Stimulated activated CD4-positive, alpha-beta T cell treated with anti-CD3 and anti-CD28 coated beads, TNF-alpha, amount 100 ng/mL, for 24 hours (primary cell): Measurements from ENCODE around the gene LRRC8D.

Experiments
- DNase-seq, 3 experiments: peaks; one replicate each; pipeline ENCODE4 v3.0.0-alpha.2; 2020; ENCODE audit warnings: low read depth in 3 of 3

LRRC8D gene

DNA sequence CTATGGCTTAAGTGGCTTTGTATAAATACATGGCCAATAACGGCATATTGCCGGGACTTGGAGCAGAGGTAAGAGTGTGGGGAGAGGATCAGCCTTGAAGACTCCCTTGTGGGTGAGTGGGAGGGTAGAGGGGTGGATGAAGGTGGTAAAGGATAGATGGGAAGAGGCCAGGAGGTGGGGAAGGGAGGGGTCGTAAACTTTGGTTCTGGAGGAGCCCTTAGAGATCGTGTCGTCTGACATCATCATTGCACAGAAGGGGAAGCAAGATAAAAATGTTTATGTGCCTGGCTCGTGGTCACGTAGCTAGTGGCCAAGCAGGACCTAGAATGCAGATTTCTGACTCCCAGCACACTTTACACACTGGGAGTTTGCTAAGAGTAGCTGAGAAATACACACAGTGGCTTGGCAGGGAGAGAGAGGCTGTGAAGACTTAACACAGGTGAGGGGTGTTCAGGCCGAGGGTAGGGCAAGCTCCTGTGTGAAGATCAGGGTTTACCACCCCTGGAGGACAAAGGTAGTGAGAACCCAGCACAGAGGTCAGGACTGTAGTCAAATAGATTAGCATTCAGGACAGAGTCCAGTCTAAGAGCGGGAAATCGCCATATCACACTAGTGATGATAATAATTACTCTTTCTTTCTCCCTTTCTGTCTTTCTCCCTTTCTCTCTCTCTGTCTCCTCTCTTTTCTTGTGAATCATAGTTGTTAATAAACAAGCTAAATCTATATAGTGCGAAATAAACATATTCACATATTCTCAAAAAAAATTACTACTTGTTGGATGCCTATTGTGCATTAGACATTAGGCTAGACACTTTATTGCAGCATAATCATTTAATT lies 75.5 kb downstream of the LRRC8D start:
- no peak for DNase-seq

DNA sequence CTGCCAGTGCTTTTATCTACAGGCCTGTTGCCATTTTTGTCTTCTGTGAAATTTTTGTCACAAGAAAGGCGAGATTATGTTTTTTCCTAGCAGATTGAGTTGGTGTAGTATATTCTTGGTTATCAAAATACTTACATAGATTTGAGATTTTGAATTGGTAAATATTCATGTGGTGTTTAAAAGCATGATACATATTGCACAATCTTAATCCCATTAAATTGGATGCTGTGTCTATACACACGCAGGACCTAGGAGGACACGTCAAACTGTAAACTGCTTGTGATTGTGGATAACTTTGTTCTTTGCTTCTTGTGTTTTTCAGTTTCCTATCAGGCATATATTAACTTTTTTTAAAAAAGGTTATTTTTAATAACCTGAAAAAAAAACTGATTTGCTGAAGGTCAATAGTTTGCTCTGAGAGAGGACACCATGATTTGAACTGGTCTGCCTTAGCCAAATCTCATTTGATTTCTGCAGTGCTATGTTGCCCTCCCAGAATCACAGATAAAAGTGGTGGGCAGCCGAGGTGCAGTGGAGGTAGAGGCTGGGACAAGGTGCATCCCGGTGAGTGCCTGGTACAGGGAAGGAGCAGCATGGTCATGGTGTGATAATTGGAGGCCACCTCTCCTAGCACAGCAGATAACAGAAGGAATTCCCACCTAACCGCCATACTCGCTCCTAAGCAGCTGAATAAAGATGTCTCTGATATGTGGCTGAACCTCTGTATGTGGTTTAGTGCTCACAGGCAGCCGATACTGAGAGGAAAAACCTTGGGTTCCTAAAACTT lies 76.7 kb downstream of the LRRC8D start:
- DNase-seq = no peak

DNA sequence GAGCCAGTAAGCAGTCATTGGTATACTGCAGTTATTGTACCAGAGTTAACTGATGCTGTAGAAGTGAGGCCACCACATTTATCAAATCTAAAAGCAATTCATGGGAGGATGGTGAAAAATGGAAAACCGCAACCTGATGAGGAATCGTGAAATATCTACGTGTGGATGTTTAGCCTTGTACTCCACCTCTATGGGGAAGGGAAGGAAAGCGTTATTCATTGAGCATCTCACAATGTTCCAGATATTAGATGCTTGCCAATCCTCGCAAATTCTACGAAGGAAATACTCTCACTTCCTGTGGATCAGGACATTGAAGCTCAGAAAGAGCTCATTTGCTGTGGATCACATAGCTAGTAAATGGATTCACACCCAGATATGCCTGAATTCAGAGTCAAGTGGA lies 77.3 kb downstream of the LRRC8D start:
- DNase-seq = no peak

DNA sequence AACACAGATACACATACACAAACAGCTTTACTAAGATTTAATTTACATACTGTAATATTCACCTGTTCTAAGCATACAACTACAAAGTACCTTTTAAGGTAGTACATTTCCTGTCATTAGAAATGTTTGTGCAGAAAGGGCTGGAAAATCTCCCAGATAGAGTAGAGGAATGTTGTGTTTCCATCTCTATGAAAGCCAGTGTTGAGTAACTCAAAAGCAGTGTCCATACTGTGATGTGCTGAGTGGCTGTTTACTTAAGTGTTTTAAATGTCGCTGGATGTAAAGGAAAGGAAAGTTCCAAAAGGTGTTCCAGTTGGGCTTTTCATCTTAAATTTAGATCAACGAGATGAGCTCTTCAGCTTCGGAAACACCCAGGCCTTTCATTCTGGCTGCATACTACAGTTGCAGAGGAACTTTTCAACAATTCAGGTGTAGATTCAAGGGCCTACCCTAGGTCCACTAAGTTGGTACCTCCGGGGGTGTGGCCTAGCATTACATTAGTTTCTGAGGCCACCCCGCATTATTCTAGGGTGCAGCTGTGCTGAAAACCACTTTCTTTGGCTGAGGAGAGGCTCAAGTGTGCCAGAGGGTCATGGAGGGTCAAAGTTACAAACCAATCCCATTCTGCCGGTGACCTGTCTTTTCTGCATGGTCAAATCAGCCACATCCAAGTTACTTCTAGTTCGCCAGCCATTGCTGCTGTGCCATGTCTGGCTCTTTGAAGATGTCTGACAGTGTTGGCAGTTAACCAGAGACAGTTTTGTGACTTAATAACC lies 78.1 kb downstream of the LRRC8D start:
- DNase-seq = no peak

DNA sequence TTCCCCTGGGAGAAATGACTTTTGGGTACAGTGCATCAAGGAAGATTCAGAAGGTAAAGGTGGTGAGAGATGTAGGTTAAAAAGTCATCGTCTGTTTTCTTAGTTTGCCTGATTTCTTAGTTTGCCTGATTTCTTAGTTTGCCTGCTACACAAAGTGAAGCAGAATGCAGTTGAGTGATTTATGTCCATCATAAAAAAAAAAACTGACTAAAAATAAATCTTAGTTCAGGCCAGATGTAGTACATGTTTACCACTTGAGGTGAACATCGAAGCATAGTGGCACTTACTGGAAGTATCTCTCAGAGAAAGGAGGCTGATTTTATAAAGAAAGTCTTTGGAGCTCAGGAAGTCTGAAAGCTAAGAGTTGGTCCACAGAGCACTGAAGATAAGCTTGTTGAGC lies 79.5 kb downstream of the LRRC8D start:
- no peak for DNase-seq

DNA sequence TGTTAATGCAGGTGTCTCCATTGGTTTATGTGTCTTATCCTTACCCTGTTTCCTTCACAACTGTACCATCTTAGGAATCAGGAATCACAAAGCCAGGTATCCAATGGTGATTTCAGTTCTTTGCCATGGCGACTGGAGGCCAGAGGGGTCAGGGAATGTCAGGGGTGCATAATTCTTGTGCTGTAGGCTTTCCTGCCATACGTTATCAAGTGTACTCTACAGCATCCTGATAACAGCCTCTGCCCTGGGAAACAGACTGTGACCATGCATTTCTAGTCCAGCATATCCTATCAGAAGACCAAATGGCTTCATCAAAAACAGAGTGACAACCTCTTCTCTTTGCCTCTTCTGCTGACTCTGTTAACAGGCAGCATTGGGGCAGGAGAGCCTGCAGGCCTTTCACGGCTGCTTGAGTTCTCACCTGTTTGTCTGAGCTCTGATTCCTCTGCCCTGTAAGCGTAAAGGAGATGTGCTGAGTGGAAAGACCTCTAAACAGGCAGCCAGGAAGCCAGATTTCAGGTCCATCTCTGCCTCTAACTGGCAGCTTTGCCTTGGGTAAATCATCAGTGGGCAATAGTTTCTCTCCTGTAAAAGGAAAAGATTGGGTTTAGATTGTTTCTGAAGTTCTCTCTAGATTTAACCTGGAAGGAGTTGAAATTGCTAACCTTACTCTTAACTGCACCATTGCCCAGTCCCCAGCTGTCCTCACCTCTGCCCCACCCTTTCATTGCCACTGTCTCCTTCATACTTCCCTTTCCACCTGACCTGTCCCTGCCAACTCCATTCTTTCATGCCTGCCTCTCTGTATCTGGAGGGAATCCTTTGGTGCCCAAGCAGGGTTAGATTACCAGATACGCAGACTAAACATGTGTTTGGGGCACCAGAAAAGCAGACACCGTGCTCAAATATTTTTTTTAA lies 80.2 kb downstream of the LRRC8D start:
- DNase-seq = no peak

DNA sequence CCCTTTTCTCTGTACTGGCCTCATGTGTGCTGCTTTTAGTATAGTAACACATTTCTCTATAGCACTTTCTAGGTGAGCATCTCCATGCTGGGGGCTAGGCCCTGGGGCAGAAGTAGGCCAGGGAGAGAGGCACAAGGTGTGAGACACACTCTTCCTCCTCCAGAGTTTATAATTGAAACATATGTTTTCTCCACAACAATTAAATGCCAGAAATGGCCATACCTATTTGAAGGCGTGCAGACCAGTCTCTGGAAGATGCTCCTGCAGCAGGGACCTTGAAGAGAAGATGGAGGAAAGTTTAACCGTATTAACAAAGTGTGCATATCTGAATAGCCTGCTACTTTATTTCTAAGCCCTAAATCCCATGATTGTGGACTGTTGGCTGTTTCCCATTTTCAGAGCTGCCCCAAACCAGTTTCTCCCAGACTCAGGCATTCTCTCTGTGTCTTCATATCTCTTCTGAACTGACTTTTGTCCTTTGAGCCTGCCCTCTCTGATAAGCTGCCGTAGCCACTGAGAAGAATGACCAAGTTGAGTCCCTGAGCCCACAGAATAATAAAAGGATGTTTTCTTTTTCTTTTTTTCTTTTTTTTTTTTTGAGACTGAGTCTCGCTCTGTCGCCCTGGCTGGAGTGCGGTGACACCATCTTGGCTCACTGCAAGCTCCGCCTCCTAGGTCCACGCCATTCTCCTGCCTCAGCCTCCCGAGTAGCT lies 81.3 kb downstream of the LRRC8D start:
- no peak for DNase-seq

DNA sequence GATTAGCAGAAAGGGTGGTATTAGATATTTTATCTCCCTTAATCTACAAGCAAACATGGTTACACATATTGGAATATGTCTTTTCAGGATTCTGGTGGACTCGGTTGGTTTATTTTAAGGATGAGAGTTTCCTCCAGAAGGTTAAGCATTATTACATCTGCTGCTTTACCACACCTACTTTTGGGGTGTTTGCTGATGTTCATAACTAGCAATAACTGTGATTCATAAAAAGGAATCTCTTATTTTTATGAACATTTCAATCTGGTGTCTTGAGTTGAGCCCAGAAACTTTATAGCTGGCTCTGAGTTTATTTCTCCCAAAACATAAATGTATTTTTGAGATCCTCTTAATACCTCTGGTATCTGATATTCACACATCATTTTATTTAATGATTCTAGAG lies 82.7 kb downstream of the LRRC8D start:
- DNase-seq = no peak

DNA sequence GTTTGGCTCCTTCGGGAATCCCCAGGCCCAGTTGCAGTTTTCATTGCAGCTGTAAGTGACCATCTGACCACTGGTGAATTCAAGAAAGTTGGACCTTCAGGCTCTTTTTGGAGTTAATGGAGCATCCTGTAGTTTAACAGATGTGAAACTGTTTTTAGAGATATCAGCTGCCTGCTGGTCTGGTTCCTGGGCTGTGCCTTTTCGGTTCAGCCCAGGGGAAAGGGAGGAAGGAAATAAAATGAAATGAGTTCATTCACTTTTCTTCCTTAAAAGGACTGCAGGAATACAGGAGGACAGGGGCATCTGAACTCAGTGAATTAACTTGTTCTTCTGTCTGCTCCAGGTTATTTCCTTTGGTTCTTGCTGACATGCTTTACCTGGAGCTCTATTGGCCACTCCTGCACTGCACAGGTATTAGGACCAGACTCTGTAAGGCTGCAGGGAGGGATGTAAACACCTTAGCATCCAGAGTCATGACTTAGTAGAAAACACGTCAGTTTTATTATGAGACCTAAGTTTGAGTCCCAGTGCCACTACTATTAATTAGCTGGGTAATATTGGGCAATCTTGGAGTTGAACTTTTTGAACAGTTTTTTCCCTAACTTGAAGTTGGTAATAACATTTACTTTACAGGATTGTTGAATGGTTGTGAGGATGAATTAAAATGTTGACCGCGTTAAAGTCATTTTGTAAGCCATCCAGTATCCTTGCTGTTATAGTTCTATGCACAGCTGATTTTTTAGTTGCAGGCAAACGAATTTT lies 83.6 kb downstream of the LRRC8D start:
- no peak for DNase-seq

DNA sequence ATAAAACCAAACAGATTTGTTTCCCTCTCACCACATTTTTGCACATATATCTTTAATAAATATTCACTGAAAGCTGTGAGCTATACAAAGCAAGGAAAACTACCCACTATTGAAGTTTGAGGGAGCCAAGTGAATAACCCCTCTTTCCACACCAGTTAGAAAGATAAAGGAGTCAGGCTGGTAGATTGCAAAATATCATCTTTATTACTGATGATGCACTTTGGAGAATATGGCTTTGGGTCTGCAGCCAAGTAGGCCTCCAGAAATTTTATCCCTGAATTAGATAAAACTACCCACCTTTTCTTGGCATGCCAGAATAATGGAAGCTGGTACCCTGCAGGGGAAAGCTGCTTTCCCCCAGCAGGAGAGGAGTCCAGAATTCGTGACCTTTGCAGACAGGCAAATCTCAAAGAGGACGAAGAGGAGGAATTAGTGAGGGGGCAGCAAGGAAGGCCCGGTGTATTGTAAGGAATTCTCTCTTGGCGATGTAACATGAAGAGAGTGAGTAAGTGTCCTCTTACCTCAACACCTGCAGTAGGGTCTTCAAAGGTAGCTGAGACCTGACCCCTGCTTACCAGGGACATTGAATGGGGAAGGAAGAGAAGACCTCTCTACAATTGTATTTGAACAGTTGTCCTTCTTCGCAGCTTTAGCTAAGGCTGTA lies 84.7 kb downstream of the LRRC8D start:
- DNase-seq = no peak

DNA sequence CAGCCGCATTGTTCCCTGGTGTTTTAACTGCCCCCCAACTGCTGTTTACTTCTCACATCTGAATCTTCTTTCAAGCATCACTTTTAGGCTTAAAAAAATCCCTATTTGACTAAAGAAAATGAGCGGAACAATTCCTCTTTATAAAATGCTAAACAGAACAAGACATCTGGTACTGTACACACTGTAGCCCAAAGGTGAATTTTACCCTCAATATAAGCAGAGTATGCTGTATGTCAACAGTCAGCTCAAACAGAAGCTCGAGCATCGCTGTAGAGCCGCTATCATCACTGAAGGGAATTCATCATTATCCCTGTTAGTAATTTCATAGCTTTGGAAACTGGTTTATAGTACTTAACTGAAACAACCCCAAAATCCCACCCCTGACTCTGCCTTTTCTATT lies 85.3 kb downstream of the LRRC8D start:
- DNase-seq = no peak

DNA sequence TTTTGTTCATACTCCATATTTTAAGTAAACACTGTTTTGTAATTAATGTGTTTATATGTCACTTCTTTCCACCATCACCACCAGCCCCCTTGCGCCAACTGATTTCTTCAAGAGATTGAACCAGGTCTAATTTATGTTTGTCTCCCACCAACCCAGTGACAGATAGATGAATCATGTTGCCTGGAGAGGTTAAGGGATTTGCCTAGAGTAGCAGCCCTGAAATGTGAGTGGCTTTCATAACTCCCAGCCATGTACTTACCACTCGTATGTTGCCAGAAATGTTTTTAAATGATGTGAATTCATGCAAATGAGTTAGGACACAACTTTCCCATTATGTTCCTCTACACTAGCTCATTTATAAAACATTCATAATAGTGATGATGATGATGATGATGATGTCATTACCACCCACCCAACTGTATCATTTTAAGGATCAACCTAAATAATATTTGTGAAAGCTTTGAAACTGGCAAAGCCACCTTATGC lies 86.9 kb downstream of the LRRC8D start:
- DNase-seq = no peak

DNA sequence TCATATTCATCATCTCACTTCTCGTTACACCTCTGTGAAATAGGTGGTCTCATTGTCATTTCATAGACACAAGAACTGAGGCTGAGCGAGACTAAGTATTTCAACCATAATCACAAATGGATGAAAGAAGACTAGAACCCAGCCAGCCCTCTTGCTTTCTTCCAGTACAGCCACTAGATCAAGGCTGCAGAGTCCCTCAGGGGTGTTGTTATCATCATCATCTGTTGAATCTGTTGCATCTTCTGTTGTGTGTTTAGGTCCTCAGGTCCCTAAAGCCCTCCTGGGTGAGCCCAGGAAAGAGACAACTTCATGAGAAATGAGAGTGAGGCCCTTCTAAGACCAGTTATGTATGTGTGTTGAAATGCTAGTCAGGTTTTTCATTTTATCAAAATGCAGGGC lies 87.4 kb downstream of the LRRC8D start:
- no peak for DNase-seq

DNA sequence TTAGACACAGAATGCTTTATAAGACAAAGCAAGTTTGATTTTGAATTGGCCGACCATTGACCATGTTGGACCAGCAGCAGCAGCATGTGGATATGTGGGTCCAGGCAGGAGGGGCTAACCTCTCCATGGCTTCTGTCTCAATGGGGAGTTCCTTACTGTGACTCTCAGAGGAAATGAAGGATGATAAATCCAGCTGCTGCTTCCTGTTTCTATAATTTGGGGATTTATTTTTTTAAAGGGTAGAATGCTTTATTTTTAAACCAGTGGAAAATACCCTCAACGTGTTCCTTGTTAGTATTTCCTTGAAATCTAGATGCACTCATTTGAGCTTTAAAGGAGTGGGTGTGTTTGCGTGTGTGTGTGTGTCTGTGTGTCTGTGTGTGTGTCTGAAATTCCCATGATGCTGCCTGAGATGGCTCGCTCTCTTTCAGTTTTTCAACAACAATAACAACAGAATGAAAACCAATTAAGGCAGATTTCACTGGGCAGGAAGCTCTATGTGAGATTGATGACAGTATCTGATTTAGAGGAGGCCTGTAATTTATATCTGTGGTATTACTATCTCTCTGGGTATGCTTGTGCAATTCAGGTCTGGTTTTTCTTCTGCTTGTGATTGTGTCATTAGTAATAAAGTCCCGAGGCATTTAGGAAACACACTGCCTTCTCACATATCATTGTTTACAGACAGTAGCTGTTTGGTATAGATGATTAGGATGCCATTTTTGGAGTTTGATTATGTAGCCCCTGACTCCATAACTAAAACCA lies 88.0 kb downstream of the LRRC8D start:
- no peak for DNase-seq

DNA sequence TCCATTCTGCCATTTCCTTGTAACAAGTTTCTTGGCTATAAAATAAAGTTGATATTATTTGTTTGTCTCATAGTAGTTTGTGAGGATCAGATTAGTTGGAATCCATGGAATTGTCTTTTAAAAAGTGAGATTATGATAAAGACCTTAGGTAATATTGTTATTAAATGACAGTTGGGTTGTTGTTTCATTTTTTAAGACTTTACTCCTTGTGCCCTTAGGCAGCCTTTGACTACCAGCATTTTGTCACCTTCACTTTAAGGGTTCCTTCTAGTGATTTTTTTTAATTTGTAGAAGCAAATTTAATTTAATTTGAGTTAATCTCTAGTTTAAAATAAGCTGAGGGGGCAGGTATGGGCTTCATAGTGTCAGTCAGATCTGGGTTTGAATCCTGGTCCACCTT lies 89.4 kb downstream of the LRRC8D start:
- no peak for DNase-seq

DNA sequence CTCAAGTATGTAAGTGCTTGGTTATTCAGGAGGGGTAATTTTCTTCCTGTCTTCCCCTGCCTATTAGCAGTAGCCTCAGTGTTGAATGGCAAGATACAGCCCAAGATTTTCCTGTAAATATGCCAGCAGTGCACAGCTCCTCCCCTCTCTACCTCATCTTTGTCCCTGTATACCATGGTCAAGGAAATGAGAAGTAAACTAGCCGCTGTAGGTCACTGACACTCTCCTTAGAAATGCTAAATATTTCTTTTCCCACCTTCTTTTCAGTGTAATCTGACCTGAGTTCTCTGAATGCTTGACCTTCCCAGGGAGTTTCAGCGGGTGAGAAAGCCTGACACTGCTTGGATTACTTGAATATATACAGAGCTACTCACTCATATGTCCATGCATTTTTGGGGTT lies 89.9 kb downstream of the LRRC8D start:
- no peak for DNase-seq

DNA sequence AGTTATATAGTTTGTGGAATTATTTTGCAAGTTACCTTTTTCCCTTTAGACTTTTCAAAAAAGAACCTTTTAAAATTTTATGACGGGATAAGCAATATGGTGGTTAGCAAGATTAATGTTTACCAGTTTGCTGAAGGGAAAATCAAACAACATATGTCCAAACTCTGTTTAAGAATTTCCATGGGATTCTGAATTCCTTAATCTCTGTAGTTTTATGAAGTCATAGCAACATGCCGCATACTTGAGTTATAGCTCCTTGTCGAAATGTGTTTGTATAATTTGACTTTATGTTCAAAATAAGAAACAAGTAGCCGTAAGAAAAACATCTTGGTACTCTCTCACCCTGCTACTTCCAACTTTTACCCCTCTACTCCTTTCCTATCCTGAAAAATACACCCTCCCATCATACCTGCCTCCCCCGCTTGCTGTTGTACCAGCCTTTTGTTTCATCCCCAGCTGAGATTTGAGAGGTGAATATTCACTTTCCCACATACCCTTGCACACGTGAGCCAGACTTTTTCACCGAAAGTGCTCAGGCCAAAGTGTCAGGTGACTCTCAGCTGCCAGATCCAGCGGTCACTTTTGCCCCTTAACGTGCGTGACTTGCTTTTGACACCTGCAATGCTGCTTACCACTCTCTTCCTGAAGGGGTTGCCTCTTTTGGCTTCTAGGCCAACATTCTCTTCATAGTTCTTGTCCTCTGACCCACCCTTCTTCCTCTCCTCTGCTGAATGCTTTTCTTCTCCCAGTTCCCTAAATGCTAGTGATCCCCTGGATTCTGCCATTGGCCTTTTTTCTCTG lies 90.6 kb downstream of the LRRC8D start:
- no peak for DNase-seq

DNA sequence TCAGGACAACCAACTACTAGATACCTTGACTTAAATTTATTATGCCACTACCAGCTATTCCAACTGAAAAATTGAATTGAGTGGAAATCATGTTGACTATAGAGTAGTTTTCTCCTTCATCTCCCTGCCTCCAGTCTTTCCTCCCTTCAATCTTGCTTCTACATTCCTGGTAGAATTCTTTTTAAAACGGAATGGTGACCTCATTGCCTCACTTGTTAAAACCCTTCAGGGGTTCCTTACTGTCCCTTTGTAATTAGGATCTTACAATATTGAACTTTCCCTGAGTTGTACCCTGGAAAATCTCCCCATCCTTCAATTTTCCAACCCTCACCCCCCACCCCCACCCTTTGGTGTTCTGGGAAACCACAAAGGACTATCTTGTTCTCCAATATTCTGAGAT lies 91.2 kb downstream of the LRRC8D start:
- DNase-seq = no peak
